H9 (cell line): ENCODE data around the gene FBXO21. TPM values are rescaled to one million over a fixed set of nuclear protein-coding genes. Genes with fewer than 3 reads are reported as not detected.

Source experiments
- DNase-seq: peaks from one replicate; pipeline ENCODE4 v3.0.0-alpha.2; 2017
- H2AFZ ChIP-seq: one replicate; pipeline ENCODE4 v1.6.1; 2013; ENCODE audit warnings: mild to moderate bottlenecking, low read length, control low read depth, moderate library complexity
- H2AK5ac ChIP-seq: 2 replicates; pipeline ENCODE4 v1.6.1; 2013; ENCODE audit warnings: low read length, control low read depth, mixed read lengths; ENCODE audit not compliant: insufficient read length
- H2BK120ac ChIP-seq: one replicate; pipeline ENCODE4 v1.6.1; 2013; ENCODE audit warnings: low read depth, mild to moderate bottlenecking, low read length, control low read depth, inconsistent platforms; ENCODE audit not compliant: poor library complexity, severe bottlenecking
- H2BK12ac ChIP-seq: 2 replicates; pipeline ENCODE4 v1.6.1; 2013; ENCODE audit warnings: low read length, control low read depth, mixed read lengths, low read depth; ENCODE audit not compliant: insufficient read length
- H2BK15ac ChIP-seq: 2 replicates; pipeline ENCODE4 v1.6.1; 2013; ENCODE audit warnings: low read depth, low read length, control low read depth
- H2BK20ac ChIP-seq: one replicate; pipeline ENCODE4 v1.6.1; 2013; ENCODE audit warnings: low read depth, mild to moderate bottlenecking, low read length, control low read depth, inconsistent platforms; ENCODE audit not compliant: poor library complexity, severe bottlenecking
- H2BK5ac ChIP-seq: 2 replicates; pipeline ENCODE4 v1.6.1; 2013; ENCODE audit warnings: low read length, control low read depth, mixed read lengths; ENCODE audit not compliant: insufficient read length
- H3K14ac ChIP-seq: 2 replicates; pipeline ENCODE4 v1.6.1; 2013; ENCODE audit warnings: low read length, control low read depth; ENCODE audit not compliant: insufficient read depth
- H3K18ac ChIP-seq: 2 replicates; pipeline ENCODE4 v1.6.1; 2013; ENCODE audit warnings: low read depth, mild to moderate bottlenecking, mixed read lengths, low read length, control low read depth; ENCODE audit not compliant: insufficient read length
- H3K23ac ChIP-seq: 2 replicates; pipeline ENCODE4 v1.6.1; 2013; ENCODE audit warnings: low read length, control low read depth, mixed read lengths, low read depth; ENCODE audit not compliant: insufficient read length
- H3K23me2 ChIP-seq: 2 replicates; pipeline ENCODE4 v1.6.1; 2013; ENCODE audit warnings: low read depth, mild to moderate bottlenecking, mixed read lengths, low read length, control low read depth; ENCODE audit not compliant: insufficient read length, poor library complexity, severe bottlenecking
- H3K27ac ChIP-seq: 2 replicates; pipeline ENCODE4 v1.5.1; 2013; ENCODE audit warnings: low read length, control low read depth, mixed read lengths, low read depth; ENCODE audit not compliant: insufficient read length
- H3K27me3 ChIP-seq: 2 replicates; pipeline ENCODE4 v1.6.1; 2013; ENCODE audit warnings: low read length, control low read depth, inconsistent platforms; ENCODE audit not compliant: insufficient read depth
- H3K4ac ChIP-seq: 2 replicates; pipeline ENCODE4 v1.6.1; 2013; ENCODE audit warnings: low read depth, mild to moderate bottlenecking, control low read depth, inconsistent platforms, low read length, moderate library complexity
- H3K4me1 ChIP-seq: 2 replicates; pipeline ENCODE4 v1.6.1; 2013; ENCODE audit warnings: low read length, control low read depth, inconsistent platforms; ENCODE audit not compliant: insufficient read depth
- H3K4me2 ChIP-seq: 2 replicates; pipeline ENCODE4 v1.6.1; 2013; ENCODE audit warnings: low read length, control low read depth, mixed read lengths; ENCODE audit not compliant: insufficient read length, insufficient read depth
- H3K56ac ChIP-seq: 2 replicates; pipeline ENCODE4 v1.6.1; 2013; ENCODE audit warnings: low read depth, mild to moderate bottlenecking, mixed read lengths, low read length, control low read depth; ENCODE audit not compliant: insufficient read length
- H3K79me1 ChIP-seq: 2 replicates; pipeline ENCODE4 v1.6.1; 2013; ENCODE audit warnings: low read depth, mild to moderate bottlenecking, moderate library complexity, low read length, control low read depth, inconsistent platforms; ENCODE audit not compliant: insufficient read depth, poor library complexity, severe bottlenecking
- H3K79me2 ChIP-seq: 2 replicates; pipeline ENCODE4 v1.6.1; 2013; ENCODE audit warnings: low read length, control low read depth, inconsistent platforms; ENCODE audit not compliant: insufficient read depth
- H3K9ac ChIP-seq: 2 replicates; pipeline ENCODE4 v1.6.1; 2013; ENCODE audit warnings: low read length, control low read depth, mixed read lengths; ENCODE audit not compliant: insufficient read length; ENCODE audit errors: extremely low read depth
- H3K9me3 ChIP-seq: one replicate; pipeline ENCODE4 v1.6.1; 2013; ENCODE audit warnings: low read depth, low read length, inconsistent platforms; ENCODE audit not compliant: control insufficient read depth
- H3T11ph ChIP-seq: one replicate; pipeline ENCODE4 v1.6.1; 2013; ENCODE audit warnings: mild to moderate bottlenecking, low read length, control low read depth, inconsistent platforms
- H4K20me1 ChIP-seq: one replicate; pipeline ENCODE4 v1.6.1; 2013; ENCODE audit not compliant: control insufficient read depth, insufficient read length, insufficient read depth
- H4K5ac ChIP-seq: 2 replicates; pipeline ENCODE4 v1.6.1; 2013; ENCODE audit warnings: low read depth, mild to moderate bottlenecking, mixed read lengths, low read length, control low read depth; ENCODE audit not compliant: insufficient read length
- H4K8ac ChIP-seq: replicated peaks from 2 replicates; pipeline ENCODE4 v1.6.1; 2013; ENCODE audit warnings: low read length, control low read depth, mixed read lengths, low read depth; ENCODE audit not compliant: insufficient read length
- H4K91ac ChIP-seq: 2 replicates; pipeline ENCODE4 v1.6.1; 2013; ENCODE audit warnings: low read depth, mild to moderate bottlenecking, moderate library complexity, mixed read lengths, low read length, control low read depth; ENCODE audit not compliant: insufficient read length
- H3K27ac Mint-ChIP-seq, 3 experiments: 2 replicates in 2 of 3; 3 replicates in 1 of 3; pipeline ENCODE4 v1.8.0; 2020 to 2021; ENCODE audit warnings: mixed read lengths in 3 of 3, mild to moderate bottlenecking in 1 of 3, moderate library complexity in 1 of 3
- H3K27me3 Mint-ChIP-seq: 2 replicates; pipeline ENCODE4 v1.8.0; 2021; ENCODE audit warnings: low read depth, mild to moderate bottlenecking, moderate library complexity, mixed read lengths
- H3K36me3 Mint-ChIP-seq, 3 experiments: 2 replicates in 2 of 3; 3 replicates in 1 of 3; pipeline ENCODE4 v1.8.0; 2020 to 2021; ENCODE audit warnings: low read depth in 3 of 3, mixed read lengths in 3 of 3; ENCODE audit not compliant: insufficient read depth in 1 of 3
- H3K4me1 Mint-ChIP-seq, 2 experiments: 2 replicates each; pipeline ENCODE4 v1.8.0; 2020; ENCODE audit warnings: mixed read lengths in 2 of 2
- H3K4me3 Mint-ChIP-seq, 2 experiments: 2 replicates in 1 of 2; 3 replicates in 1 of 2; pipeline ENCODE4 v1.8.0; 2020 to 2021; ENCODE audit warnings: mild to moderate bottlenecking in 2 of 2, mixed read lengths in 2 of 2, moderate library complexity in 1 of 2
- H3K9me3 Mint-ChIP-seq, 2 experiments: 2 replicates in 1 of 2; 3 replicates in 1 of 2; pipeline ENCODE4 v1.8.0; 2020; ENCODE audit warnings: mild to moderate bottlenecking in 2 of 2, mixed read lengths in 2 of 2, moderate library complexity in 1 of 2
- WGBS: extraction: QIAGEN DNeasy Blood & Tissue Kit; methylation state at CpG from one replicate; pipeline ENCODE4 v1.1.7; 2013; ENCODE audit warnings: missing lambda C conversion rate, low lambda C conversion rate, mixed read lengths; ENCODE audit not compliant: insufficient read length; ENCODE audit errors: extremely low coverage; 5-methylcytosine and 5-hydroxymethylcytosine counted together
- total RNA-seq: library from RNA; stranded (reverse); gene quantifications from 2 replicates; pipeline ENCODE4 v1.2.1, GENCODE V29; 2021
- TF ChIP-seq, protein P1 (sequence below): fragments of 200-600 bp; sonication (generic); conservative IDR thresholded peaks from 3 replicates; pipeline ENCODE4 v1.8.0; 2021; ENCODE audit warnings: antibody characterized with exemption, mild to moderate bottlenecking

The FBXO21 gene
- total RNA-seq, 1 experiment from 2014 or later: 58.6 TPM

DNA sequence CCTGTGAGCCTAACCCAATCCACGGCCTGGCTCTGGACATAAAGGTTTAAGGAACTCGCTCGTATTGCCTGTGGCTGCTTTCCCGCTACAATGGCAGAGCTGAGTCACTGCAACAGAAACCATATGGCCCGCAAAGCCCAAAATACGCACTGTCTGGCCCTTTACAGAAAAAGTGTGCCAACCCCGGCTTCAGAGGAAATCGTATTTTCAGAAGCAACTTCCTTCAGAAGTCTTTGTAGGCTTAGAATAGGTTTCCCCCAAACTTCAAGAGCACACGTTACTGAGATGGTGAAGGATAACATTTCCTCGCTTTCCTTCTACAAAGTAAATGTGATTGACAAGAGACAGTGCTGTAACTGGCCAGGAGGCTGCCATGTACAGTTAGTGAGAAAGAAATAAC is 56.2 kb downstream of the FBXO21 start:
- no peak overlapping the region for H3K27ac ChIP-seq
- TF ChIP-seq, protein P1, sequence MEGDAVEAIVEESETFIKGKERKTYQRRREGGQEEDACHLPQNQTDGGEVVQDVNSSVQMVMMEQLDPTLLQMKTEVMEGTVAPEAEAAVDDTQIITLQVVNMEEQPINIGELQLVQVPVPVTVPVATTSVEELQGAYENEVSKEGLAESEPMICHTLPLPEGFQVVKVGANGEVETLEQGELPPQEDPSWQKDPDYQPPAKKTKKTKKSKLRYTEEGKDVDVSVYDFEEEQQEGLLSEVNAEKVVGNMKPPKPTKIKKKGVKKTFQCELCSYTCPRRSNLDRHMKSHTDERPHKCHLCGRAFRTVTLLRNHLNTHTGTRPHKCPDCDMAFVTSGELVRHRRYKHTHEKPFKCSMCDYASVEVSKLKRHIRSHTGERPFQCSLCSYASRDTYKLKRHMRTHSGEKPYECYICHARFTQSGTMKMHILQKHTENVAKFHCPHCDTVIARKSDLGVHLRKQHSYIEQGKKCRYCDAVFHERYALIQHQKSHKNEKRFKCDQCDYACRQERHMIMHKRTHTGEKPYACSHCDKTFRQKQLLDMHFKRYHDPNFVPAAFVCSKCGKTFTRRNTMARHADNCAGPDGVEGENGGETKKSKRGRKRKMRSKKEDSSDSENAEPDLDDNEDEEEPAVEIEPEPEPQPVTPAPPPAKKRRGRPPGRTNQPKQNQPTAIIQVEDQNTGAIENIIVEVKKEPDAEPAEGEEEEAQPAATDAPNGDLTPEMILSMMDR: no peak
- no peak overlapping the region for H2BK15ac ChIP-seq
- no peak overlapping the region for H3K4me2 ChIP-seq
- H3K23ac ChIP-seq: no peak overlapping the region
- no peaks in the 10 kb centered on the region for H3K36me3 Mint-ChIP-seq
- H3K27me3 ChIP-seq: no peaks in the 10 kb centered on the region
- H3K4me1 ChIP-seq: no peaks in the 10 kb centered on the region
- H3K27ac Mint-ChIP-seq: no peak overlapping the region
- no peak overlapping the region for H2BK12ac ChIP-seq
- 0 out of 4 replicates have a peak, but pooled peaks cover 0 to 5% of the 10 kb centered on the region in 2 experiments for H3K4me1 Mint-ChIP-seq
- no peak overlapping the region for H2AK5ac ChIP-seq
- H4K8ac ChIP-seq: no peak overlapping the region
- H3K4ac ChIP-seq: no peak overlapping the region
- no peak overlapping the region for H4K91ac ChIP-seq
- no peak overlapping the region for H3K56ac ChIP-seq
- no peaks in the 10 kb centered on the region for H3K9me3 Mint-ChIP-seq
- H3T11ph ChIP-seq: no peak overlapping the region
- H2BK5ac ChIP-seq: no peak overlapping the region
- H3K4me3 Mint-ChIP-seq: no peak overlapping the region
- no peak overlapping the region for H2AFZ ChIP-seq
- no peaks in the 10 kb centered on the region for H4K20me1 ChIP-seq
- no peaks in the 10 kb centered on the region for H3K27me3 Mint-ChIP-seq
- DNase-seq: no peak
- no peak overlapping the region for H3K18ac ChIP-seq
- no peak overlapping the region for H2BK120ac ChIP-seq
- H3K9ac ChIP-seq: no peak overlapping the region
- H3K79me2 ChIP-seq: no peaks in the 10 kb centered on the region
- WGBS: no CpG with 5 or more reads among the region's 10 CpGs
- no peaks in the 10 kb centered on the region for H3K23me2 ChIP-seq
- H3K9me3 ChIP-seq: no peaks in the 10 kb centered on the region
- no peak overlapping the region for H4K5ac ChIP-seq
- H3K79me1 ChIP-seq: no peaks in the 10 kb centered on the region
- no peak overlapping the region for H3K14ac ChIP-seq
- no peak overlapping the region for H2BK20ac ChIP-seq
